Mesothelial cell of epicardium (in vitro differentiated cells): Measurements from ENCODE around the gene LRCH3. TPM values are rescaled to one million over a fixed set of nuclear protein-coding genes. Genes with fewer than 3 reads are reported as not detected.
"Not testable (repeated sequence)": the region's sequence is repeated elsewhere in the genome, so short reads cannot be mapped to it uniquely, and the experiment has no call there.

Source experiments
- DNase-seq, 2 experiments: peaks; one replicate each; pipeline ENCODE4 v3.0.0; 2021; ENCODE audit warnings: low spot score in 2 of 2; ENCODE audit not compliant: unreplicated experiment in 2 of 2
- H3K27ac Mint-ChIP-seq: 2 replicates; pipeline ENCODE4 v1.8.0; 2021; ENCODE audit warnings: mixed read lengths
- H3K27me3 Mint-ChIP-seq: 2 replicates; pipeline ENCODE4 v1.8.0; 2021; ENCODE audit warnings: low read depth, mixed read lengths
- H3K36me3 Mint-ChIP-seq: 2 replicates; pipeline ENCODE4 v1.8.0; 2021; ENCODE audit warnings: mixed read lengths
- H3K4me1 Mint-ChIP-seq: 2 replicates; pipeline ENCODE4 v1.8.0; 2021; ENCODE audit warnings: mixed read lengths
- H3K4me3 Mint-ChIP-seq: 2 replicates; pipeline ENCODE4 v1.8.0; 2021; ENCODE audit warnings: mild to moderate bottlenecking, moderate library complexity, mixed read lengths
- H3K9me3 Mint-ChIP-seq: 2 replicates; pipeline ENCODE4 v1.8.0; 2021; ENCODE audit warnings: mixed read lengths
- total RNA-seq: library from RNA; stranded (reverse); gene quantifications from 3 replicates; pipeline ENCODE4 v1.2.1, GENCODE V29; 2021
- TF ChIP-seq, protein P1 (sequence below): fragments of 200-600 bp; sonication (generic); IDR thresholded peaks from one replicate; pipeline ENCODE4 v1.5.0; 2021; ENCODE audit warnings: antibody characterized with exemption; ENCODE audit not compliant: unreplicated experiment

Gene LRCH3
- total RNA-seq, 1 donor from 2014 or later: 82.6 TPM

DNA sequence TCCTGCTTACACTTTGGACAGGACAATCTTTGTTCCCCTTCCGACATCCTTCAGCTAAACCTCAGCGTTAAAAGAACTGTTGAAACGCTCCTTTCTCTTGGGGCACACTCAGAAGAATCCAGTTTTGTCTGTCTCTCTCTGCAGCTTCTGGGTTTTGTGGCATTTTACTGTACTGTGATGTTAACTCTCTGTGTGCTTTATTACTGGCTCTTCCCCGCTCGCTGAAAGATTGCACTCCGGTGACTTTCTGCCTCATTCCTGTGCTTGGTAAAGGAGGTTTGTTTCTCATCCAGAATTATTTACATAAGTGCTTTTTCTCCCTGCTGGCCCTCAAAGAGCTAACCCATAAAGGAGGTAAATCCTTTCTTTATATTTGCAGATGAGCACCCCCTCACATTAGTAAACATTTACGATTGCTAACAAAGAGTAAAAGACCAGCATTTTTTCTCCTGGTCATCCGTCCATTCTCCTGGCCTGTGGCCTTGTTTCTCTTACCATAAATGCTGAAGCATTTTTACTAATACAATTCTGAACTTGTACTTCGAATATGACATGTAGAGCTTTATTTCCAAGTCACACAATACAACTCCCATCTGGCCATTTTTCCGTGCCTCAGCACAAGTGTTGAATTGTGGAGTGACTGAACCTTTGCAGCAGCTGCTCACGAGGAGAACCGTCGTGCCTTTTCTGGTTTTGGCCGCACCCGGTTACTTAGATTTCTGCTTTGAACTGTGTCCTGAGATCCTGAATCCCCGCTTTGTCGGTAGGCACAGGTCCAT is 89.6 kb downstream of the LRCH3 start:
- Mint-ChIP-seq H3K4me3 (no peak overlapping the region), H3K27me3 (no peaks in the 10 kb centered on the region), H3K4me1 (no peaks in the 10 kb centered on the region), H3K36me3 (peaks cover 42% of the 10 kb centered on the region), H3K27ac (no peak overlapping the region), H3K9me3 (no peaks in the 10 kb centered on the region)
- TF ChIP-seq, protein P1, sequence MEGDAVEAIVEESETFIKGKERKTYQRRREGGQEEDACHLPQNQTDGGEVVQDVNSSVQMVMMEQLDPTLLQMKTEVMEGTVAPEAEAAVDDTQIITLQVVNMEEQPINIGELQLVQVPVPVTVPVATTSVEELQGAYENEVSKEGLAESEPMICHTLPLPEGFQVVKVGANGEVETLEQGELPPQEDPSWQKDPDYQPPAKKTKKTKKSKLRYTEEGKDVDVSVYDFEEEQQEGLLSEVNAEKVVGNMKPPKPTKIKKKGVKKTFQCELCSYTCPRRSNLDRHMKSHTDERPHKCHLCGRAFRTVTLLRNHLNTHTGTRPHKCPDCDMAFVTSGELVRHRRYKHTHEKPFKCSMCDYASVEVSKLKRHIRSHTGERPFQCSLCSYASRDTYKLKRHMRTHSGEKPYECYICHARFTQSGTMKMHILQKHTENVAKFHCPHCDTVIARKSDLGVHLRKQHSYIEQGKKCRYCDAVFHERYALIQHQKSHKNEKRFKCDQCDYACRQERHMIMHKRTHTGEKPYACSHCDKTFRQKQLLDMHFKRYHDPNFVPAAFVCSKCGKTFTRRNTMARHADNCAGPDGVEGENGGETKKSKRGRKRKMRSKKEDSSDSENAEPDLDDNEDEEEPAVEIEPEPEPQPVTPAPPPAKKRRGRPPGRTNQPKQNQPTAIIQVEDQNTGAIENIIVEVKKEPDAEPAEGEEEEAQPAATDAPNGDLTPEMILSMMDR: no peak
- no peak for DNase-seq

DNA sequence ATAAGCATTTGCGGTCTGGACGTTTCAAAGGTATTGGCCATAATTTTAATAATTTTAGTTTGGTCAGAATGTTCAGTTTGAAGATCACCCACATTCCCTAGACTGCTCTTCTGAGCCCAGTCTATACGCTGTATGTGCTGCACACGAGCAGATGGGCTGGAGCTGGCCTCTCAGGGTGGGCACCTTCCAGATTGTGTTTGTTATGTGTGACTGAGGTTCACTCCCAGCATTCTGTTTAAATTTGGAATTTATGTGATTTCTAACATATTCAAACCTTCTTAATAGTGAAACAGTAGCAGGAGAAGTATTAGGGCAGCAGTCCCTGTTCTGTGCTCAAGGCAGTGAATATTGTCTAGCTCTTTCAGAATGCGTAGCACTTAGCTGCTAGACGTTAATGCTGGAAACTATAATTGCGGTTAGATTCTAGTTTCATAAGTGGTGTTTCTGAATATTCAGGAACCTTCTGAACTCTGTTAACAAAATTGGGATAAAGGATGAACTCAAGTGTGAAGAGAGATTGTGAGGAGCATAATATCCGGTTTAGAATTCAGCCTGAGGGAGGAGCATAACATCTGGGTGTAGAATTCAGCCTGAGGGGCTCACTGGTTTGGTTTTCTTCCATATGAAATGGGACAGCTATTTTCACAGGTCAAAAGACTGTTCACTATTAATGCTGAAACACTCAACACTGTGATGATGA is 90.4 kb downstream of the LRCH3 start:
- peaks cover 43% of the 10 kb centered on the region for H3K36me3 Mint-ChIP-seq
- H3K9me3 Mint-ChIP-seq: no peaks in the 10 kb centered on the region
- no peaks in the 10 kb centered on the region for H3K27me3 Mint-ChIP-seq
- no peaks in the 10 kb centered on the region for H3K4me1 Mint-ChIP-seq
- no peak overlapping the region for H3K4me3 Mint-ChIP-seq
- TF ChIP-seq, protein P1: no peak
- no peak for DNase-seq
- no peak overlapping the region for H3K27ac Mint-ChIP-seq

DNA sequence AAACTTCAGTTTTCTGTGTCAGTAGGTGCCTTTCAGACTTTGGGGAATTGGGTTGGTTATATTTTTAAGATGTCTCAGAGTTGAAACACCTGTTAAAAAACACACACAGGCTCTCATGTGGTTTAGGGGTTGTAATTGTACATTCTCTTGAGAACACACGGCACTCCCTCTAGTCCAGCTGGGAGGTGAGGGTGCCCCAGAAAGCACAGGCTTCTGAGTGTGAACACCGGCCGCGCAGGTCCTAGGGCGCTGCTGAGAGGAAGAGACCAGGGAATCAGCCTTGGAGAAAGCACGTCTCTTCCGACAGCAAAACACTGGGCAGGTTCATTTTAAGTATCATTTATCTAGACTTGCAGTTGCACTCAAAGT is 90.9 kb downstream of the LRCH3 start:
- H3K4me3 Mint-ChIP-seq: no peak overlapping the region
- no peak for DNase-seq
- H3K27ac Mint-ChIP-seq: no peak overlapping the region
- H3K36me3 Mint-ChIP-seq: peaks cover 41% of the 10 kb centered on the region
- H3K9me3 Mint-ChIP-seq: no peaks in the 10 kb centered on the region
- no peaks in the 10 kb centered on the region for H3K27me3 Mint-ChIP-seq
- TF ChIP-seq, protein P1: no peak
- H3K4me1 Mint-ChIP-seq: no peaks in the 10 kb centered on the region

DNA sequence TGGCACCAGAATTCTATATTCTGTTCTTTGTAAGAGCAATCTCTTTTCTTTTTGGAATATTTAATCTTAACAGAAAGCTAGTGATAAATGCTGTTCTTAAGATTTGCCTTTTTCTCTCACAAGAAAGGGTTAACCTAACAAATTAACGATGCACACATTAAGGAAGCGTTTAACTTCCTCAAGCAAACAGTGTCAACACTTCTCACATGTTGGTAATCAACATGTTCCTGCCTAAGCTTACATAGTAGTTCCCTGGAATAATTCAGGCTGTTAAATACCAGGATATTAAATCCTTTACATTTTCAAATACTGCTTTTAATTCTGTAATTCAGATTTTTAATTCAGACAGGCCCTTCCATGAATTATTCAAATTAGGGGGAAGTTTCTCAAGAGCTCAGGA is 91.5 kb downstream of the LRCH3 start:
- no peaks in the 10 kb centered on the region for H3K27me3 Mint-ChIP-seq
- H3K4me3 Mint-ChIP-seq: no peak overlapping the region
- peaks cover 39% of the 10 kb centered on the region for H3K36me3 Mint-ChIP-seq
- H3K9me3 Mint-ChIP-seq: no peaks in the 10 kb centered on the region
- no peak overlapping the region for H3K27ac Mint-ChIP-seq
- DNase-seq: no peak
- no peaks in the 10 kb centered on the region for H3K4me1 Mint-ChIP-seq
- TF ChIP-seq, protein P1: no peak

DNA sequence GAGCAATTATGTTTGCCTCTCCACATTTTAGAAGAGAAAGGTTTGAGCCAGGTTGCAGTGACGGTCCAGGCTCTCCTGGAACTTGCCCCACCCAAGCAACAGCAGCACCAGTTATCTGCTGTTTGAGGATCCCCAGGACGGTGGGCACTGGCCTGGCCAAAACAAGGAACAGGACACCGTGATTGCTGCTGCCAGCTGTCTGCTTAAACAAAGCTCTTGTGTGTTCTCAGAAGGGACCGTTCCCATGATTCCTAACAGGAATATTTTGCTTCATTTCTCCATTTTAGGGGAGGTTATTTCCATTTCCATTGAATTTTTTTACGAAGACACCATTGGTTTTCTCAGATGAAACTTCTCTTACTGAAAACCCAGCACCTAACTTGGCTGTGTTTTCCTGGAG is 92.5 kb downstream of the LRCH3 start:
- TF ChIP-seq, protein P1: no peak
- Mint-ChIP-seq H3K27ac (peak overlapping the region; percentile 26), H3K4me1 (no peaks in the 10 kb centered on the region), H3K4me3 (no peak overlapping the region), H3K36me3 (peaks cover 32% of the 10 kb centered on the region), H3K27me3 (no peaks in the 10 kb centered on the region), H3K9me3 (no peaks in the 10 kb centered on the region)
- no peak for DNase-seq

DNA sequence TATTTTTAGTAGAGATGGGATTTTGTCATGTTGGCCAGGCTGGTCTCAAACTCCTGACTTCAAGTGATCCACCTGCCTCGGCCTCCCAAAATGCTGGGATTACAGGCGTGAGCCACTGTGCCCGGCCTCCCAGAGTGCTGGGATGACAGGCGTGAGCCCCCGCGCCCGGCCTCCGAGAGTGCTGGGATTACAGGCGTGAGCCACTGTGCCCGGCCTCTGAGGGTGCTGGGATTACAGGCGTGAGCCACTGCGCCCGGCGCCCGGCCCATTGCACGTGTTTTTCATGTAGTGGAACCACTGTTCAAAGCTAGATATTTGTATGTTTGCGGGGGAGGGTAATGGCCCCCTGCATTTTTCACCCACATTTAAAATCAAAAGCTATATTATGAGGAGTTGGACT is 93.3 kb downstream of the LRCH3 start:
- not testable (repeated sequence) for H3K4me1 Mint-ChIP-seq, H3K27me3 Mint-ChIP-seq, H3K27ac Mint-ChIP-seq, H3K4me3 Mint-ChIP-seq, H3K9me3 Mint-ChIP-seq, DNase-seq
- H3K36me3 Mint-ChIP-seq: peaks cover 26% of the 10 kb centered on the region

DNA sequence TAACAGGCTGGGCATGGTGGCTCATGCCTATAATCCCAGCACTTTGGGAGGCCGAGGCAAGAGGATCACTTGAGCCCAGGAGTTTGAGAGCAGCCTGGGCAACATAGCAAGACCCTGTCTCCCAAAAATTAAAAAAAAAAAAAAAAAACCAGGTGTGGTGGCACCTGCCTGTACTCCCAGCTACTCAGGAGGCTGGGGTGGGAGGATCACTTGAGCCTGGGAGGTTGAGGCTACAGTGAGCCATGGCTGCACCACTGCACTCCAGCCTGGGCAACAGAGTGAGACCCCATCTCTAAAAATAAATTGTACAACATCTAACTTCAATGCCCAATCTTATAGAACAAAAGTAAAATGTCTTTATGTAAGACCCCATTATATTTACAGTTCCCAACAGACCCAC is 95.0 kb downstream of the LRCH3 start:
- peaks cover 16% of the 10 kb centered on the region for H3K36me3 Mint-ChIP-seq
- not testable (repeated sequence) for H3K9me3 Mint-ChIP-seq, DNase-seq, H3K4me1 Mint-ChIP-seq, H3K27ac Mint-ChIP-seq, H3K4me3 Mint-ChIP-seq, H3K27me3 Mint-ChIP-seq

DNA sequence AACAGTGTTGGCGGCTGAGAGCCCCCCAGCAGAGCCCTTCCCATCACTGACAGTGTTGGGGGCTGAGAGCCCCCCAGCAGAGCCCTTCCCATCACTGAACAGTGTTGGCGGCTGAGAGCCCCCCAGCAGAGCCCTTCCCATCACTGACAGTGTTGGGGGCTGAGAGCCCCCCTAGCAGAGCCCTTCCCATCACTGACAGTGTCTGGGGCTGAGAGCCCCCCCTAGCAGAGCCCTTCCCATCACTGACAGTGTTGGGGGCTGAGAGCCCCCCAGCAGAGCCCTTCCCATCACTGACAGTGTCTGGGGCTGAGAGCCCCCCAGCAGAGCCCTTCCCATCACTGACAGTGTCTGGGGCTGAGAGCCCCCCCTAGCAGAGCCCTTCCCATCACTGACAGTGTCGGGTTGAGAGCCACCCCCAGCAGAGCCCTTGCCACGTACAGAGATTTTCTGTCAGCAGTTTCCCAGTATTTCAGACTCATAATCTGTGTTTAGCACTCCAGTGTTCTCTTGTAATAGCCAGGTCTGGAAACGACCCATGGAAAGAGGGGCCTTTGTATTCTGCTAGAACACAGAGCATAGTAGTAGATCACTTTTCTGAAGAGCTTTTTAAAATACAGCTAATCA is 96.5 kb downstream of the LRCH3 start:
- H3K36me3 Mint-ChIP-seq: peaks cover 11% of the 10 kb centered on the region
- H3K4me3 Mint-ChIP-seq, H3K27ac Mint-ChIP-seq, H3K27me3 Mint-ChIP-seq, H3K9me3 Mint-ChIP-seq, DNase-seq, H3K4me1 Mint-ChIP-seq: not testable (repeated sequence)
